HEK293T (cell line): ENCODE measurements around the gene TTC28.
A peak's percentile ranks its signal among the peaks of the same experiment; 100 is the strongest.

Experiments
- CTCF ChIA-PET: fragments of 350-600 bp; formaldehyde crosslinking; extraction: SDS; loops from one replicate; lab custom pipeline; 2021; ENCODE audit warnings: antibody characterized with exemption, inconsistent platforms; lab: Yijun Ruan, JAX
- POLR2A ChIA-PET: fragments of 350-600 bp; formaldehyde crosslinking; extraction: SDS; loops from one replicate; lab custom pipeline; 2020; ENCODE audit warnings: antibody characterized with exemption, inconsistent platforms; lab: Yijun Ruan, JAX
- DNase-seq: peaks from one replicate; pipeline ENCODE4 v3.0.0; 2012; ENCODE audit warnings: mixed read lengths; ENCODE audit errors: extremely low spot score
- ARNT ChIP-seq: fragments of 450-650 bp; IDR thresholded peaks from 2 replicates; pipeline ENCODE4 v1.6.1; 2017; ENCODE audit warnings: mild to moderate bottlenecking
- BHLHE40 ChIP-seq: fragments of 450-650 bp; IDR thresholded peaks from 2 replicates; pipeline ENCODE4 v1.6.1; 2016; ENCODE audit warnings: mild to moderate bottlenecking, moderate library complexity, borderline replicate concordance
- CTBP1 ChIP-seq: fragments of 450-650 bp; IDR thresholded peaks from 2 replicates; pipeline ENCODE4 v1.6.1; 2016; ENCODE audit warnings: borderline replicate concordance
- ELF4 ChIP-seq: fragments of 450-650 bp; IDR thresholded peaks from 2 replicates; pipeline ENCODE4 v1.6.1; 2017; ENCODE audit warnings: antibody characterized with exemption
- FOXA1 ChIP-seq: fragments of 450-650 bp; IDR thresholded peaks from 2 replicates; pipeline ENCODE4 v1.6.1; 2016; ENCODE audit warnings: mild to moderate bottlenecking
- FOXK2 ChIP-seq: fragments of 450-650 bp; IDR thresholded peaks from 2 replicates; pipeline ENCODE4 v1.6.1; 2016; ENCODE audit warnings: mild to moderate bottlenecking
- FOXM1 ChIP-seq: fragments of 450-650 bp; IDR thresholded peaks from 2 replicates; pipeline ENCODE4 v1.6.1; 2017; ENCODE audit warnings: mild to moderate bottlenecking, borderline replicate concordance
- HDGF ChIP-seq: fragments of 450-650 bp; IDR thresholded peaks from 2 replicates; pipeline ENCODE4 v1.6.1; 2017; ENCODE audit warnings: antibody characterized with exemption, borderline replicate concordance
- L3MBTL2 ChIP-seq: fragments of 450-650 bp; conservative IDR thresholded peaks from 2 replicates; pipeline ENCODE4 v1.6.1; 2016; ENCODE audit warnings: mild to moderate bottlenecking
- LEF1 ChIP-seq: fragments of 450-650 bp; IDR thresholded peaks from 2 replicates; pipeline ENCODE4 v1.6.1; 2017; ENCODE audit warnings: mild to moderate bottlenecking, borderline replicate concordance
- NFRKB ChIP-seq: fragments of 450-650 bp; IDR thresholded peaks from 2 replicates; pipeline ENCODE4 v1.6.1; 2016; ENCODE audit warnings: mild to moderate bottlenecking, moderate library complexity
- SP1 ChIP-seq: fragments of 450-650 bp; IDR thresholded peaks from 2 replicates; pipeline ENCODE4 v1.6.1; 2017
- SUZ12 ChIP-seq: fragments of 450-650 bp; IDR thresholded peaks from 2 replicates; pipeline ENCODE4 v1.6.1; 2016; ENCODE audit warnings: mild to moderate bottlenecking
- TARDBP ChIP-seq: fragments of 450-650 bp; IDR thresholded peaks from 2 replicates; pipeline ENCODE4 v1.6.1; 2016
- ZNF384 ChIP-seq: fragments of 450-650 bp; IDR thresholded peaks from 2 replicates; pipeline ENCODE4 v1.6.1; 2016
- TF ChIP-seq, protein P1 (sequence below): fragments of 450-650 bp; IDR thresholded peaks from 2 replicates; pipeline ENCODE4 v1.6.1; 2016

The TTC28 gene

DNA sequence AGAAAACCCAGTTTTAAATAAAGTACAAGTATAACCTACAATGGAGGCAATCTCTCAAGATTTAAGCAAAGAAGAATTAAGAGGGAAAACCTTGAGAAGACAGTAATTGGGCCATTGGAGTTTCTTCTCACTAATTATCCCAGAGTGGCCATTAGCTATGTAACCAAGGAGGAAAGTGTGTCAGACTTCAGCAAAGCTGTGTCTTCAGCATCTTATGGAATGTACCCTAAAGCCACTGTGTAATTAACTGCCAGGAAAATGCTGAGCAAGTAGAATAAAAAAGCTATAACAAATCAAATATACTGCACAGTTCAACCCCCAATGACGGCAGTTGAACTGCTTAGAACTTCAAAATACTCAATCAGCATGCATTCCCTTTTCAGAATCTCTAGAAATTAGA is 261.6 kb downstream of the TTC28 start:
- ChIA-PET CTCF (interaction anchor here (0.7 kb wide), 1 partner anchor 13 kb away, joined by 3 read pairs; no protein-coding TSS in a partner anchor), POLR2A (interaction anchor here (1.8 kb wide), 1 partner anchor 9 kb away, joined by 8 read pairs; no protein-coding TSS in a partner anchor)
- no peak for DNase-seq
- TF ChIP-seq SUZ12 (no peak), ZNF384 (no peak), SP1 (no peak), BHLHE40 (no peak), LEF1 (no peak), FOXA1 (no peak), FOXM1 (no peak), FOXK2 (no peak), CTBP1 (no peak), NFRKB (no peak), HDGF (no peak), ELF4 (no peak), ARNT (no peak), L3MBTL2 (no peak)
- TF ChIP-seq, protein P1, sequence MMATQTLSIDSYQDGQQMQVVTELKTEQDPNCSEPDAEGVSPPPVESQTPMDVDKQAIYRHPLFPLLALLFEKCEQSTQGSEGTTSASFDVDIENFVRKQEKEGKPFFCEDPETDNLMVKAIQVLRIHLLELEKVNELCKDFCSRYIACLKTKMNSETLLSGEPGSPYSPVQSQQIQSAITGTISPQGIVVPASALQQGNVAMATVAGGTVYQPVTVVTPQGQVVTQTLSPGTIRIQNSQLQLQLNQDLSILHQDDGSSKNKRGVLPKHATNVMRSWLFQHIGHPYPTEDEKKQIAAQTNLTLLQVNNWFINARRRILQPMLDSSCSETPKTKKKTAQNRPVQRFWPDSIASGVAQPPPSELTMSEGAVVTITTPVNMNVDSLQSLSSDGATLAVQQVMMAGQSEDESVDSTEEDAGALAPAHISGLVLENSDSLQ, result no peak

DNA sequence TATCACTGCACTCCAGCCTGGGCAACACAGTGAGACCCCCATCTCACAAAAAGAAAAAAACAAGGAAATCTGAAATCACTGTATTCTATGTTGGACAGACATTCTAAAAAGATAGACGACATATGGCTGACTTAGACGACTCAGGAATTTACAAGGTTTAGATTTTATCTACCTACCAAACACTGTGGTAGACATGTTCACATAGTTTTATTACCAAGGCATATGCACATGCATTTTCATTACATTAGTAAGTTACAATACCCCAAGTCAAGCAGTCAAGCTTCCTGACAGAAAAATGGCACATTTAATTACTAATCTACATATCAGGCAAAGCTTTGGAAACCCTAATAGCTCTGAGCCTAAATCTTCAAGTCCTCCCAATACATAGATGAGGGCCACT is 262.2 kb downstream of the TTC28 start:
- no peak for DNase-seq
- ChIA-PET POLR2A (interaction anchor here (1.8 kb wide), 1 partner anchor 9 kb away, joined by 8 read pairs; no protein-coding TSS in a partner anchor), CTCF (interaction anchor here (0.5 kb wide), 1 partner anchor 168 kb away, joined by 3 read pairs; no protein-coding TSS in a partner anchor)
- TF ChIP-seq, protein P1, result no peak
- TF ChIP-seq FOXK2, result no peak

DNA sequence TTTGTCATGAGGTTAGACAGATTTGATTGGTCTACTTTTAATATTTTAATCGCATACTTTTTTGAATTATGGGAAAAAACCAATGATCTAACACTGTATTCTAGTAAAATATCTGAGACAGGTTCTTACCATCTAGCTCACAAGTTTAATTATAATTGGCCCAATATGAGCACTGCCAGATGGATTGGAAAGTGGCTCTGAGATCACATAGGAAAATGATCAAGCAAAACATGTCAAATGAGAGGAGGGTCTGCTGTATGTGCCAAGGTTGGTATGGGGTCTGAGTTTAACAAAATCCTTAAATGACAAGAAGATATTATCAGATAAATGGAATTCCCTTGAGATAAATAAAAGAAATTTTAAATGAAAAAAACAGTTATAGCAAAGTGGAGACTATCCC is 264.7 kb downstream of the TTC28 start:
- DNase-seq, result no peak
- POLR2A ChIA-PET, result no interaction called here
- CTCF ChIA-PET, result no interaction called here
- TF ChIP-seq FOXK2, result no peak
- no peak for TF ChIP-seq SP1
- no peak for TF ChIP-seq TARDBP
- TF ChIP-seq BHLHE40, result no peak
- no peak for TF ChIP-seq SUZ12
- no peak for TF ChIP-seq FOXM1
- no peak for TF ChIP-seq FOXA1
- no peak for TF ChIP-seq HDGF
- no peak for TF ChIP-seq ARNT
- no peak for TF ChIP-seq ZNF384
- TF ChIP-seq, protein P1, result no peak
- no peak for TF ChIP-seq ELF4
- TF ChIP-seq LEF1, result no peak
- TF ChIP-seq NFRKB, result no peak
- no peak for TF ChIP-seq CTBP1
- no peak for TF ChIP-seq L3MBTL2

DNA sequence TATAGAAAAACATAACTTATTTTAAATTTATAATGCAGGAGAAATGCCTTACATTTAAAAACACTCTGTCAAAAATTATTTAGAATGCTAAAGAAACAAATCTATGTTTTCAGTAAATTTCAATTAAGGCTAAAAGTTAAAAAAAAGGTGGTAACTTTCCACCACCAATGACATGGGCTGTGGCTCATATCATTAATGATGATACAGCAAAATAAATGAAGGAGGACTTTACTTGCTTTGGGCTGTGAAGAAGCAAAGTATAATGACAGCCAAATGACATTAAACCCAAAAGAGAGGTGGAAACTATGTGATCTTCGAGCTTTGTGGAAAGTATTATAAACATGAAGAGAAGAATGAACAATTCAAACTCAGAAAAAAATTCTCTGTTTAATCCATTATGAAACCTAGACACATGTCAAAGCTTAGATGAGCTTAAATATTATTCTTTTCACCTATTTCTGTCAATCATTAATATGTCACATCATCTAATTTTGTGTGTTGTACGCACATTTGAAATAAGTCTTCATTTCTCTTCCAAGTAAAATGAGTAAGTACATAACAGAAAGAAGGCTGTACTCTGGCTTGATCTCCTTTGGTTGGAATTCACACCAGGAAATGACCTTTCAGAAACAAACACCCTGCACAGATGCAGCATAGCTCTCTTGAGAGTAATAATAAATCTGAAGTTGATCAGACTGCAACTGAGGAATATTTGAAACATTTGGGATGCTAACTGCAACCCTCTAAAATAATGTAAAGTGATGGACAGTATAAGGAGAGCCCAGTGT is 265.8 kb downstream of the TTC28 start:
- TF ChIP-seq ZNF384 (no peak), FOXA1 (no peak), ARNT (no peak), L3MBTL2 (no peak), FOXK2 (no peak), SUZ12 (no peak)
- TF ChIP-seq, protein P1, result 0 out of 2 replicates have a peak, but pooled peaks have one; percentile 12
- POLR2A ChIA-PET, result no interaction called here
- CTCF ChIA-PET, result no interaction called here
- no peak for DNase-seq

DNA sequence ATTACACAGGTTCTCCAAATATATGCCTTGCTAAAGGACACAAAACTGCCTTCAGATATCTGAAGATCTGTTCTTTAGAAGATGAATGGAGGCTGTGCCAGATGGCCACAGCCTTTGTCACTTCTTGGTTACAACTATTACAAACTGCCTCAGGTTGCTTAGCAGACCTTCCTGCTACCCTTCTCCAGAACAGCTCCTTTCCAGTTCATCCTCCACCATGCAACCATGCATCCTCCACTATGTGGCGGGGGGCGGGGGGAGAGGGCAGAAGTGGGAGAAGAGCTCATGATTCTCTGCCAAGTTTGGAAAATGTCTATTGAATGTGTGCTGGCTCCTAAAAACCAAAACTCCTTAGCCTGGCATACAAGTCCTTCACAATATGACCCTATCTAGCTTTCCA is 267.5 kb downstream of the TTC28 start:
- CTCF ChIA-PET, result interaction anchor here (0.6 kb wide), 1 partner anchor 396 kb away, joined by 3 read pairs; no protein-coding TSS in a partner anchor
- POLR2A ChIA-PET, result interaction anchor here (1.0 kb wide), 1 partner anchor 8 kb away, joined by 4 read pairs; no protein-coding TSS in a partner anchor
- TF ChIP-seq ZNF384, result no peak
- TF ChIP-seq CTBP1, result no peak
- TF ChIP-seq, protein P1, result no peak
- no peak for TF ChIP-seq L3MBTL2
- no peak for TF ChIP-seq LEF1
- TF ChIP-seq HDGF, result no peak
- TF ChIP-seq SUZ12, result no peak
- no peak for TF ChIP-seq FOXA1
- TF ChIP-seq SP1, result no peak
- TF ChIP-seq BHLHE40, result no peak
- TF ChIP-seq ELF4, result no peak
- TF ChIP-seq NFRKB, result no peak
- no peak for TF ChIP-seq FOXK2
- TF ChIP-seq TARDBP, result no peak
- no peak for DNase-seq
